Endothelial cell of umbilical vein (primary cell): ENCODE data around the gene TMEM145. TPM values are rescaled to one million over a fixed set of nuclear protein-coding genes. Genes with fewer than 3 reads are reported as not detected.
A peak's percentile ranks its signal among the peaks of the same experiment; 100 is the strongest.

Experiments
- BruUV-seq: library from RNA; stranded (reverse); fragments of 400-500 nt; replicated peaks from 2 replicates; lab custom pipeline; 2021; lab: Mats Ljungman, UMichigan
- CTCF ChIA-PET: fragments of 300-600, 350-600 bp; sonication (Branson Sonifier 250); formaldehyde crosslinking; loops from one replicate; lab custom pipeline; 2021; ENCODE audit warnings: antibody characterized with exemption, inconsistent platforms; lab: Charles Lee
- POLR2A ChIA-PET: fragments of 300-600, 350-600 bp; sonication (Branson Sonifier 250); formaldehyde crosslinking; loops from one replicate; lab custom pipeline; 2021; ENCODE audit warnings: antibody characterized with exemption, inconsistent platforms; lab: Charles Lee
- DNase-seq: peaks from one replicate; pipeline ENCODE4 v3.0.0-alpha.2; 2011; ENCODE audit warnings: low read depth, low spot score
- FAIRE-seq: peaks from 2 replicates; lab custom pipeline; 2011; peaks lifted over from hg19 to GRCh38; lab: Jason Lieb, UNC
- H2AFZ ChIP-seq: 2 replicates; pipeline ENCODE4 v1.6.0; 2012; ENCODE audit warnings: low read depth, low read length, control low read depth, inconsistent platforms
- H3K27ac ChIP-seq: 2 replicates; pipeline ENCODE4 v1.5.1; 2011; ENCODE audit warnings: low read depth, mild to moderate bottlenecking, control low read depth, low read length, moderate library complexity; ENCODE audit not compliant: insufficient read depth
- H3K27me3 ChIP-seq, 2 experiments: 2 replicates each; pipeline versions ENCODE4 v1.6.0 to v1.6.1; 2011; ENCODE audit warnings: low read length in 2 of 2, mixed read lengths in 1 of 2; ENCODE audit not compliant: control insufficient read depth in 2 of 2, insufficient read depth in 2 of 2
- H3K36me3 ChIP-seq, 2 experiments: 2 replicates in 1 of 2; 3 replicates in 1 of 2; pipeline ENCODE4 v1.5.1; 2011; ENCODE audit warnings: low read length in 2 of 2, mild to moderate bottlenecking in 1 of 2, moderate library complexity in 1 of 2; ENCODE audit not compliant: control insufficient read depth in 2 of 2, insufficient read depth in 2 of 2; ENCODE audit errors: extremely low read depth in 1 of 2
- H3K4me1 ChIP-seq: 3 replicates; pipeline ENCODE4 v1.5.1; 2011; ENCODE audit warnings: mild to moderate bottlenecking, low read length; ENCODE audit not compliant: control insufficient read depth, insufficient read depth; ENCODE audit errors: extremely low read depth
- H3K4me2 ChIP-seq: 2 replicates; pipeline ENCODE4 v1.6.1; 2011; ENCODE audit warnings: low read length, control low read depth, mixed read lengths; ENCODE audit not compliant: insufficient read depth
- H3K4me3 ChIP-seq, 3 experiments: fragments of 200-600 bp in 1 of 3; sonication (generic), shearing (Covaris generic) in 1 of 3; replicated peaks in 1 of 3; 2 replicates each; pipeline ENCODE4 v1.5.1; 2011 to 2016; ENCODE audit warnings: control low read depth in 3 of 3, low read length in 3 of 3, mild to moderate bottlenecking in 2 of 3, inconsistent platforms in 1 of 3, low read depth in 1 of 3, moderate library complexity in 1 of 3; ENCODE audit not compliant: insufficient read depth in 1 of 3
- H3K79me2 ChIP-seq: 2 replicates; pipeline ENCODE4 v1.6.0; 2012; ENCODE audit warnings: low read length, inconsistent platforms; ENCODE audit not compliant: control insufficient read depth, insufficient read depth
- H3K9ac ChIP-seq: replicated peaks from 2 replicates; pipeline ENCODE3; 2011; ENCODE audit warnings: low read length, control low read depth; ENCODE audit not compliant: insufficient read depth; ENCODE audit errors: extremely low read depth
- H3K9me1 ChIP-seq: replicated peaks from 3 replicates; pipeline ENCODE4 v1.6.0; 2011; ENCODE audit warnings: mild to moderate bottlenecking, low read length; ENCODE audit not compliant: control insufficient read depth, insufficient read depth; ENCODE audit errors: extremely low read depth
- H3K9me3 ChIP-seq: replicated peaks from 2 replicates; pipeline ENCODE4 v1.5.1; 2012; ENCODE audit warnings: low read length, inconsistent platforms; ENCODE audit not compliant: control insufficient read depth, insufficient read depth
- H4K20me1 ChIP-seq: replicated peaks from 2 replicates; pipeline ENCODE3; 2011; ENCODE audit warnings: mild to moderate bottlenecking, low read length; ENCODE audit not compliant: control insufficient read depth, insufficient read depth; ENCODE audit errors: extremely low read depth
- CTCF ChIP-seq, 2 donors: IDR thresholded peaks; 1 replicate in 1 of 2; 2 replicates in 1 of 2; pipeline ENCODE4 v1.5.1; 2011; ENCODE audit warnings: low read length in 2 of 2, mild to moderate bottlenecking in 2 of 2, moderate library complexity in 2 of 2, control low read depth in 1 of 2, inconsistent platforms in 1 of 2, low read depth in 1 of 2; ENCODE audit not compliant: insufficient read depth in 1 of 2; ENCODE audit errors: extremely low read depth in 1 of 2
- EZH2 ChIP-seq: IDR thresholded peaks from 2 replicates; pipeline ENCODE4 v1.6.1; 2012; ENCODE audit warnings: borderline replicate concordance, low read depth, mild to moderate bottlenecking, moderate library complexity, low read length, inconsistent platforms; ENCODE audit not compliant: severe bottlenecking
- FOS ChIP-seq: IDR thresholded peaks from 2 replicates; pipeline ENCODE4 v1.6.1; 2011; ENCODE audit warnings: mild to moderate bottlenecking, low read length, moderate library complexity, borderline replicate concordance; ENCODE audit not compliant: insufficient read depth
- GATA2 ChIP-seq: IDR thresholded peaks from 2 replicates; pipeline ENCODE4 v1.7.0; 2011; ENCODE audit warnings: low read depth, mild to moderate bottlenecking, moderate library complexity, mixed read lengths, low read length; ENCODE audit not compliant: insufficient read length, insufficient read depth
- JUN ChIP-seq: IDR thresholded peaks from 2 replicates; pipeline ENCODE4 v1.6.1; 2011; ENCODE audit warnings: borderline replicate concordance, low read depth; ENCODE audit not compliant: insufficient read length, insufficient read depth
- MAX ChIP-seq: IDR thresholded peaks from 2 replicates; pipeline ENCODE4 v1.6.1; 2011; ENCODE audit not compliant: insufficient read depth, insufficient read length
- MYC ChIP-seq: IDR thresholded peaks from one replicate; pipeline ENCODE4 v1.6.1; 2011; ENCODE audit warnings: mild to moderate bottlenecking, low read depth, low read length
- POLR2A ChIP-seq: IDR thresholded peaks from 2 replicates; pipeline ENCODE4 v1.6.1; 2012; ENCODE audit warnings: low read depth, mild to moderate bottlenecking, control low read depth, low read length
- POLR2AphosphoS5 ChIP-seq: IDR thresholded peaks from 2 replicates; pipeline ENCODE4 v1.6.1; 2012; ENCODE audit warnings: low read depth, mild to moderate bottlenecking, control low read depth, low read length, moderate library complexity; ENCODE audit not compliant: insufficient read depth
- dilution Hi-C: fragments of 300-500 bp; cut with MboI; formaldehyde crosslinking; loops from one replicate; pipeline ENCODE4 v1.15.0; 2019; ENCODE audit warnings: low sequenced_read_pairs; ENCODE audit not compliant: extremely low pct_ligation_motif_present
- intact Hi-C: fragments of 100-400 bp; cut with micrococcal nuclease; formaldehyde crosslinking; loops from one replicate; pipeline ENCODE4 v1.10.0; 2022
- polyA plus RNA-seq, 4 experiments: library from polyadenylated mRNA; depleted of rRNA in 3 of 4; stranded (reverse) in 3 of 4; unstranded in 1 of 4; fragments of >200 nt; gene quantifications; 2 replicates each; pipeline versions ENCODE4 v1.2.1 to v1.2.3, GENCODE V29; 2011 to 2012; ENCODE audit warnings: missing spikeins in 1 of 4
- total RNA-seq: library from RNA; stranded (reverse); gene quantifications from 2 replicates; pipeline ENCODE4 v1.2.3, GENCODE V29; 2021

Gene TMEM145
- total and polyA plus RNA-seq, 2 donors (not counting 3 experiments of a cell fraction or from before 2014, with no cell fraction given) = not detected

- FAIRE-seq = peak; percentile 33
- TF ChIP-seq GATA2 = no peak
- TF ChIP-seq POLR2A = no peak
- TF ChIP-seq CTCF (IDR thresholded peaks at IDR 0.05; ENCODE audit: extremely low read depth in 1 of 2, insufficient read depth in 1 of 2, low read depth in 1 of 2, low read length in 2 of 2) = no peak
- no peak for TF ChIP-seq EZH2
- no peak for TF ChIP-seq FOS
- TF ChIP-seq MYC = no peak
- no peak for TF ChIP-seq MAX
- no peak for TF ChIP-seq POLR2AphosphoS5
- TF ChIP-seq JUN = no peak
- Histone ChIP-seq H3K36me3 (peaks cover 4 to 7% of the 10 kb centered on the region in 2 experiments), H3K27me3 (no peaks in the 10 kb centered on the region), H3K9me3 (no peaks in the 10 kb centered on the region), H3K27ac (peak overlapping the region; percentile 30), H3K79me2 (peaks cover 24% of the 10 kb centered on the region), H2AFZ (no peak overlapping the region), H3K9ac (peak overlapping the region; percentile 35), H3K4me1 (peaks cover 52% of the 10 kb centered on the region), H3K4me2 (peak overlapping the region; percentile 61), H3K9me1 (no peaks in the 10 kb centered on the region), H4K20me1 (no peaks in the 10 kb centered on the region), H3K4me3 (peak overlapping the region in 2 of 3 experiments; percentile 61 to 74)
- DNase-seq = no peak
- dilution Hi-C loops = no loop called here
- POLR2A ChIA-PET = interaction anchor here (0.9 to 1.8 kb wide), 8 partner anchors 9 to 36 kb away, joined by 3 to 11 read pairs (median 5); partner anchors contain the start of genes CIC, ERF and GSK3A
- CTCF ChIA-PET = interaction anchor here (0.9 to 7.4 kb wide), 20 partner anchors 9 to 166 kb away, joined by 3 to 365 read pairs (median 4); partner anchors contain the start of genes CIC, DEDD2, ERF and GSK3A
- intact Hi-C loops = loop anchor here (1.0 kb wide), 1 partner anchor 171 kb away; no protein-coding TSS in a partner anchor
- BruUV-seq = no TSS peak
Observed at GRCh38 chr19:42279155-42279901, 33.8 kb upstream of the TMEM145 start.
